Measurements from ENCODE around the gene SCG2. TPM values are rescaled to one million over a fixed set of nuclear protein-coding genes. Genes with fewer than 3 reads are reported as not detected.
"Not testable (repeated sequence)": the region's sequence is repeated elsewhere in the genome, so short reads cannot be mapped to it uniquely, and the experiment has no call there.

Gene SCG2
- total RNA-seq, 1 experiment from 2014 or later = 8.2 TPM

DNA sequence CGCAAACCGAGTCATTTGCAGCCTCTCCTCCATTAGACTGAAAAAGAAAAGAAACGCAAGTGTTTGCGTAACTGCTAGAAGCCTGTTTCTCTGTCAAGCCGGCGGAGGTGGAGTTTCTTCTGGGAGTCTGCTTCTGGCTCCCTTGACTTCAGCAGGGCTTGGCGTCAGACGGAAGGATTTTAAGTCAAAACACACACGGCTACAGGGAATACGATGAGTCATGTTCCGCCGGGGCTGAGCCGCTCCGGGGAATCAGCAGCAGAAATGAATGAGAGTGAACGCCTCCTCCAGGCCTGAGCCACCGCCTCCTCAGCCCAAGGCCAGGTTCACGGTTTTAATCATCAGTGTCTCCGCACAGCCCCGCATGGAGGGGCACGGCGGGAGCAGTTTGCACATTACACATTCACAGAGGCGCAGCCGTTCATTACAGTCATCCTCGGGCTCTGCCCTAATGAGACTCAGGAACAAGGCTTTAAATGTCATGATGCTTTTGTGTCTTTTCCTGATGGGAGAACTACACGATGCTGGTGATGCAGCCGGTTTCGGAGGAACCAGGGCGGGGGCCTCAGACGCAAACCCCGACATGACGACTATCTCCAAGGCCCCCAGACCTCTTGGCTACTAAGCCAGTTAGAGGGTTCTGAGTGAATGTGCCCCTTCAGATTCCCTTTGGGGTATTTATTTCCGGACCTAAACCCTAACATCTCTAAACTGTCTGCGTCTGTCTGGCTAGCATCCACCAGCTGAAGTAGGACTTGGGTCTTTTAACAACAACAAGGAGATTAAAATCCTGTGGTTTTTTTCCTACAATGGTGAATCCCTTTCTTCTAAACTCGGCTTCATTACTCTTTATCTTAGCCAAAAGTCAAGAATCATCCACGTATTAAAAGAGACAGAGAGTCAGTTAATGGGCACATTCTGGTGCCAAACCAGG, 11.1 kb upstream of the SCG2 start:
- peak; percentile 98 for DNase-seq (ENCODE audit: low read depth)

DNA sequence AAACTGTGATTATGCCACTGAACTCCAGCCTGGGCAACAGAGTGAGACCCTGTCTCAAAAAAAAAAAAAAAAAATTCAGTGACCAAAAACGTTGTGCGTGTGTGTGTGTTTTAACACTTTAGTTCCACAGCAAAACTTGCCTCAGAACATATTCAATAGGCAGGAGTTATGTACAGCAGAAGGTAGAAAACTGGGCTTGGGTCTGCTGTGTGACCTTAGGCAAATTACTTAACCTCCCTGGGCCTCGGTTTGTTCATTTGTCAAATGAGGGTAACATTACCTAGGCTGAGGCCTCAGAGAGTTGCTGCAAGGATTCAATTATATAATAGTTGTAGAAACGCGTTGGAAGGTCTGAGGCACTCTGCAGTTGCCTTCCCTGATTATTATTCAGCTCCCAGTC, 10.3 kb upstream of the SCG2 start:
- DNase-seq (ENCODE audit: low read depth) = no peak

DNA sequence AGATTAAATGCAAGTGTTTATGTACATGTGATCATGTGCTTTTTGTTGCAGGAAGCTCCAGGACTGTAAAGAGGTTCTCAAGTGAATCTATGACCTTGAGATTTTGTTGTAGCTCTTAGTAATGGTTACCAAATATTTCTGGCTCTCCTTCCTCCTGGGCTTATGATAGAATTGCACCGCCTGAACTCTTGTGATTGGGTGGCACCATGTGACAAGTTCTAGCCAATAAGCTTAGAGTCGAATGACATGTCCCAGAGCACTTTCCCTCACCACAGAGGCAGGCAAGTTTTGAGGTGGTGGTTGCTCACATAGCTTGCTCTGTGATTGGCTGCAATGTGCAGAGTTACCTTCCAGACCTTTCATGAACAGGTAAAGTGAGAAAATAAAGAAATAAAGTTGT, 8.9 kb upstream of the SCG2 start:
- DNase-seq (ENCODE audit: low read depth) = no peak

DNA sequence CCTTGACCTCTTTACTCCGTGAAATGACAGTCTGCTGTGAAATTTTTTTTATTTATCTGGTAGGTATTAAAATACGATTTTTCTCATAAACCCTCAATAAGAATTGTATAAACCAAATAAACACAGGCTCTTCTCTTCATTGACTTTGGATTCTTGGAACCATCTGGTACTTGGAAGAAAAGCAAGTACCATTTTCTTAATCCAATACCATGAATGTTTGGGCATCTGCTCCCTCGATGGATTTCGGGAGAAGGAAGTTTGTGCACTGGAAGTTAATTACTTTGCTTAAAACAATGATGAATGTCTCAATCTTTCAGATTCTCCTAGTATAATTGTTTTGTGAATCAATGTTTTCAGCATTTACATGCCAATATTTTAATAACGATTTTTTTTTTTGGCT, 5.3 kb upstream of the SCG2 start:
- no peak for DNase-seq (ENCODE audit: low read depth)

DNA sequence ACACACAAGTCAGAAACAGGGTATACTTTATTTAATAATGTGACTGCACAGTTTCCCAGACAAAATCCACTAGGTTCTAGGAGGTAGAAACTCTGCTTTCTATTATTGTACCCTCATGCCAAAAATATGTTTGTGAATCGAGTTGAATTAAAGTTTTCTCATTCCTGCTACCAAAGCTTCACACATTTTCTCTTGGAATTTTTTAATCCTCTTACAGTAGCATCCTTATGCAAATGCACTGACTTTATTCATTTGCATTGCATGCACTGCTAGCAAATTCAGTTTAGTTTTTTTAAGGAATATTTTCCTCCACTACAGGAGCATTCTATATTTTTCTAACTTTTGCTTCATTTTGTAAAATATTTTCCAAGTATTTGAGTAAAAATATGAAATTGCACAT, 4.8 kb upstream of the SCG2 start:
- DNase-seq (ENCODE audit: low read depth) = no peak

DNA sequence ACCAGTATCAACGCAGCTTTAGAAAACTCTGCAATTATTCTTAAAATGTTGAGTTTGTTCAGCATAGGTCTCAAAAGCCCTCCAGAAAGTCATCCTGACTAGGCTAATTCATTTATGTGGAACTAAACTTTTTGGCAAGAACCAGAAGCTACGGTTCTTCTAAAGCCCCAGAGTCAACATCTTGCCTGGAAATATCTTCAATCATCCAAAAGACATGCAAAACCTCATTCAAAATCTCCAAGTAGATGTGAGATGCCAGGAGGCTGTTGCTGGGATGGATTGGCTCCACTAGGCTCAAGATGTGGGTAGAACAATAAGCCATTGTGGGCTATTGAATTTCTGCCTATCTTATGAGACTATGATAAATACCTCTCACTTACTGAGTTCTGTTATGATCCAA, 2.1 kb upstream of the SCG2 start:
- no peak for DNase-seq (ENCODE audit: low read depth)

DNA sequence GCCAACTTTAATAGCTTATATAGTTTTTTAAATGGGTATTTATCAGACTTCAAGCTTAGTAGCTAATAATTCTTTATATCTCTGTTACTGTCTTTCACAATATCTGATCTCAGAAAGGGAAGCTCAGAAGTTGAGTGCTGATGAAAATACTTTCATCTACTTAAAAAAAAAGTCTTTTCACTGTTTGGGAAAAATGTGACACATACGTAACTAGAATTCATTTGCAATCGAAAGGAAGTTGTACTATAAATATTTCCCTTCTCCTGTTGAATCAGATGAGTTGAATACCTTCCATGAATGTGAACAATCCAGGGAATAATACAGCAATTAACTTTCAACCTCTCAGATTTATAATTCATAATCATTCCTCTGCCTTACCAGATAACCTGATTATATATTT, 811 bp upstream of the SCG2 start:
- no peak for DNase-seq (ENCODE audit: low read depth)

DNA sequence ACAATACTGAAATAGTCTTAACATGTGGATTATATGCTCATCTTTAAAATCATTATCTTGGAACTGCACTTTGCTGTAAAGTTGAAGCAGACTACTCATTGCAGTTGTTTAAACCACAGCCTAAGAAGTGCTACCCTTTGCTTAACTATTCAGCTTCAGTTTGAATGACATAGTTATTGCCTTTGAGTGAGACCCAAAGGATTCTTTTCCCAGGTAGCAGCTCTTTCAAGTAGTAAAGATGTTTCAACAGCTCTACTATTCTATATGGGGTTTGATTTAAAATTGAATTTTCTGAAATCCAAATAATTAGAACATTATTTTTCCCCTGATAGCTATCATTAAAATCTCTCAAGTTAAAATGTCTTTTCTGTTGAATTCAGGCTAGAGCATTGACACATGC, 1.1 kb downstream of the SCG2 start:
- DNase-seq (ENCODE audit: low read depth) = no peak

DNA sequence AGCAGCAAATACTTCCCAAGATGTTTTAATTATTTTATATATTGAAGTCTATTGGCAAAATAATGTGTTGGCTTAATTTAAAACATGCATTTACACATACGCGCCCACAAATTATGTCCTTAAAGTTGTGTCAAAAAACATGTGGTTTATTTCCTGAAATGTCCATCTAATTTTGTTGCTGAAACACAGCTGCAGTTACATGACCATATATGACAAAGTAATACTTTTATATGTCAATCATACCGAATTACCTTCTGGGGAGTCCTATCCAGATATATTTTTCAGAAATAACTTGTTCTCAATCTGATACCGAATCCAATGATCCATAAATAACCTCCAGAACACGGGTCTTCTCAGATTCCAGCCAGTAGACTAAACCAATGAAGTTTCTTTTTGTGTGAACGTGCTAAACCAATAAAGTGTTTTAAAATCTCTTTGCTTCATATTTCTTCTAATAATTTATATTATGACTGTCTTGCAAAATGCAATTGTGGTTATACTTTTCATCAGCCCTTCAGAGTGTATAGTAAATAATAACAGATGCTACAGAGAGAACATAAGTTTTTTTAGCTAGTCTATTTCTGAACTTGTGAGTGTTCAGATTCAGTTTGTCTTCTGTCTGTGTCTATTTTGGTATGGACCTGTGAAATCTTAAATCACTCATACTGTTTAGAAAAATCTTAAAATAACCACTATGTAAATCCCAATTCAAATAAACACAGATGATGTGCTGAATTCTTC, 2.4 kb downstream of the SCG2 start:
- no peak for DNase-seq (ENCODE audit: low read depth)

DNA sequence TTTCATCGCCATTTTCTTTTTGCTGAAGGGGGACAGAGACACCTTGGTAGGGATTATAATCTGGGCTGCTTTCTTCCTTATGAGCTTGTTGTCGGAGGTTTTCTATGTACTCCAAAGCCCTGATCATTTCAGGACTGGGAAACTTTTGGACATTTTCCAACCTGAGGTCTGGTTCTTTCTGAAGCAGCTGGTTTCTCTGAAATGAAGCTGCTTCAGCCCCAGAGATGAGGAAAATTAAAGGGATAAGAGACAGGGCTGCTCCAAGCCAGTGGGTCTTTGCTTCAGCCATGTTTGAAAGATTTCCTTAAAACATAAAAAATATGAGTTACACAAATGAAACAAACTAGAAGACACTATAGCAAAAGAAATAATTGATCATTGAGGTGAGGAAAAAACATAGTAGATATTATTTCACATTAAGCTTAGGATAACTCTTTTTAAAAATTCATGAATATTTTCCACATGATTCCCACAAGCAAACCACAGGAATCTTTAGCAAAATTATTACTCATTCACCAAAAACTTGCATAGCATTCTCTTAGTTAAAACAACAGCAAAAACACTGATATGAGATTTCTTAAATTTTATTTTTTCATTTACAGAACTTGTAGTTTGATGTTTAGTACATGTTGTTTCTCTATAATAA, 3.0 kb downstream of the SCG2 start:
- peak; percentile 61 for DNase-seq (ENCODE audit: low read depth)

DNA sequence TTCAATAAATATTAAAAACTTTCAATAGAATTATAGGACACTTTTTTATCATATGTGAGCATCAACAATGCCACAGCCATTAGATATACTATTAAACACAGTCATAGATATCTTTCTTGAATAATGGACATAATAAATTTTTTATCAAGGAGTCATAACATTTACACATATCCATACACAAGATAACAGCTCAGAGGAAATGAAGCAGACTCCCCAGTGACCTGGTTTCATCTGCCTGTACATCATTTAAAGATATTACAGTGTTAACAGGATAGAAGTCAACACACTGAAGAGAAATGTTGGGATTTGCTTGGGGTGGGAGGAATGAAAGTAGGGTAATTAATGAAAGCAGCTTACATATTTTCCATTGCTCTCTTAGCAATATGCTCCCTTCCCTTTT, 5.1 kb downstream of the SCG2 start:
- DNase-seq (ENCODE audit: low read depth) = no peak

DNA sequence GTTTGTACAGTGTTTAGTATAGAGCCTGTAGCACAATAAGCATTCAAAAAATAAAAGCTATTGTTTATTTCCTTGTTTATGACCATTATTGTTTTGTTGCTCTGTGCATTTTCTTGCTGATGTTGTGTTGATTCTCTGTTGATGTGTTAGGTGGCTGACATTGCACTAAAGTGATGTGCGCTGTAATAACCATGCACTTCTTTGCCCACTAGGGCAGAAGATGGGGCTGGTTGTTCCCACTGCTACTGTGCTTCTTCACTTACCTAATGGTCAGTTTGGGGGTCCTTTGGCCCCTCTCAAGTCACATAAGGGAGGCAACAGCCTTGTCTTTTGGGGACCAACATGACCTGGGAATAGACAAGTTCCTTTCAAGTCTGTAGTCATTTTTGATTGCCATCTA, 6.0 kb downstream of the SCG2 start:
- no peak for DNase-seq (ENCODE audit: low read depth)

DNA sequence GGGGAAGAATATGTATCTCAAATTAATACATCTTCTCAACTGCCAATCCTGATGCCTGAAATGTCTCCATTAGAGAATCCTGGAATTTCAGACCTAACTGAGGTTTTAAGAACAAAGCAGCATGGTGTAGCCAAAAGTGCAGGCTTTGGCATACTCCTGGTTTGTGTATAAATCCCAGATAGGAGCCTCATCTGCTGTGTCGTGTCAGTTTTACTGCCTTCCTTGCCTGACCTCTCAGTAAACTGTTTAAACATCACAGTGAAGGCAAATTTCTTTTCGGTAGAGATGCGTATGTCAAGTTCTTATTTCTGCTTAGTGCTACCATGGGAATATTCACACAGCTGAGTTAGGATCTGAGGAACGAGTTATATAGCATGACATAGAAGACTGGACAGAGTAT, 7.3 kb downstream of the SCG2 start:
- no peak for DNase-seq (ENCODE audit: low read depth)

DNA sequence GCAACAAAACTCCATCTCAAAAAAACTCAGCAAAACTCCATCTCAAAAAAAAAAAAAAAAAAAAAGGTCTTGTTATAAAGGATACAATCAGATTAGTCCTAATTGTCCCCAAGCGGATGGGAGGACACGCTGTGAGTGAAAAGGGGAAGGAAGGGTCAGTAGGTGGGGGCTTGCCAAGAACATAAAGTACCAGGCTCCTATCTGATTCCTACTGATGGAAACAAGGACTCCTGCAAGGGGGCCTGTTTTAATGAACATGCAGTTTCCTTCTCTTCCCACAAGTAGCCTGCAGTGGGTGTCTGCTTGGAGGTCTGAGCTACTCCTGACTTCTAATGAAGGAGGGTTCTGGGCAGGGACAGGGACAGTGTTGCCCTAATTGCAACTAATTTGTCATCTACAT, 7.9 kb downstream of the SCG2 start:
- DNase-seq (ENCODE audit: low read depth) = no peak

DNA sequence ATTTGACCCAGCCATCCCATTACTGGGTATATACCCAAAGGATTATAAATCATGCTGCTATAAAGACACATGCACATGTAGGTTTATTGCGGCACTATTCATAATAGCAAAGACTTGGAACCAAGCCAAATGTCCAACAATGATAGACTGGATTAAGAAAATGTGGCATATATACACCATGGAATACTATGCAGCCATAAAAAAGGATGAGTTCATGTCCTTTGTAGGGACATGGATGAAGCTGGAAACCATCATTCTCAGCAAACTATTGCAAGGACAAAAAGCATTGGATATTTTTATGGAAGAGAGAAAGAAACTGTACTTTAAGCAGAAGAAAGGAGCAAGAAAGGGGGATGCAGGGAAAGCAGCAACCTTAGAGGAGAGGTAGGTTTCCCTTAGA, 9.5 kb downstream of the SCG2 start:
- not testable (repeated sequence) for DNase-seq (ENCODE audit: low read depth)

DNA sequence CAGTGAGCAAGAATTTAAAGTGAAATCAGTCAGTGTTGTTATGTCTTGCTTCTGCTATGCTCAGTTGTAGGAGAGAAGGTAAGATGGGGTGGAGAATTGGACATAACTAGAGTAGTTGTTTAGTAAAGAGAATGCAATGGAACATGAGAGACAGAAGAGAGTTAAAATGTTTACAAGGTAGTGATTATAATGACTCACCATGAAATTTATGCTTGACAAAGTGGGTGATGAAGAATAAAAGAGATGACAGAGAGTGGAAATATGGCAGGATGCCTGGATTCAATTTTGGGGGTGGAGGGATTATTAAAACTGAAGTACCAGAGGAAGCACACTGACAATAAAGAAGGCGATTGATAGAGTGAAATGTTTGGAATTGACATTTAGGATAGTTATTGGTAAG, 10.6 kb downstream of the SCG2 start:
- no peak for DNase-seq (ENCODE audit: low read depth)

DNA sequence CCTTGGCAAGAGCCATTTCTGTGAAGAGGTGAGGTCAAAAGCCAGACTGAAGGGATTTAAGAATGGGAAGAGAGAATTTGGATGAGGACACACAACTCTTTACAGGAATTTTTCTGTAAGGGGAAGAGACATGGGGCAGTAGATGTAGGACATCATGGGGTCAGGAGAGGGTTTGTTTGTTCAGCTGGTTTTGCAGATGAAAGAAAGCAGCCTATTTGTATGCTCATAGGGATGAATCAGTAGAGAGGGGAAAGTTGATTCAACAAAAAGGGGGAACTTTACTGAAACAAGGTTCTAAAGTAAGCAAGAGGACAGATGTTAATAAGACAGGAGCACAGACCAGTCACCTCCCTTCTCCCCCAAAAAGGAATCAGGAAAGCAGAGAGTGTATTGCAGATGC, 11.2 kb downstream of the SCG2 start:
- no peak for DNase-seq (ENCODE audit: low read depth)

DNA sequence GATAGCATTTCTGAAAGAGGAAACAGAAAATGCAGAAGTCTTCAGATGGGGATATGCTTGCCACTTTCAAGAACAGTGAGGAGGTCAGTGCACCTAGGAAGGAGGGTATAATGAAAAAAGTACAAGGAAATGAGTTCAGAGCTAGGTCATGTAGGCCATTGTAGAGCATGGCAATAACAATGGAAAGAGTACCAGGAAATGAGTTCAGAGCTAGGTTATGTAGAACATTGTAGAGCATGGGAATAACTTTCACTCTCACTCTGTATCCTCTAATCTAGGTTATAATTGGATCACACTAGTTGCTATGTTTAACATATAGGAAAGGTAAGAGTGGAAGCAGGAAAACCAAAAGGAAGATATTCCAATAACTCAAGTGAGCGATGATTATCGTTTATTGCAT, 12.3 kb downstream of the SCG2 start:
- no peak for DNase-seq (ENCODE audit: low read depth)

DNA sequence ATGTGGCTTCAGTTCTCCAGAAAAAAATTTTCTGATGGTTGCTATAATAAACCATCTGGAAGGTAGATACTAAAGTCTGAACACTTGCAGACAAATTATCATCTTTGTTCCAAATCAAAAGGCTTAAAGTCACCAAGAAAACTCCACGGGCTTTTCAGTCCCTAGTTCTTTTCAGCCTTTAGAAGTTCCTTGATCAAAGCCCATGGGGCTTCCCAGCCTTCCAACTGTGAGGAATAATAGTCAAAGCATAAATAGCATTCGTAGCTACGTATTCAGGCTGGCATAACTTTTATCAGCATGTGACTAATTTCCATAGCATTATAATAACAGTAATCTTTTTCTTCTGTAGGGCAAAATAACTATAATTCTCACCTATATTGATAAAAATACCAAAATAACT, 13.9 kb downstream of the SCG2 start:
- DNase-seq (ENCODE audit: low read depth) = no peak

DNA sequence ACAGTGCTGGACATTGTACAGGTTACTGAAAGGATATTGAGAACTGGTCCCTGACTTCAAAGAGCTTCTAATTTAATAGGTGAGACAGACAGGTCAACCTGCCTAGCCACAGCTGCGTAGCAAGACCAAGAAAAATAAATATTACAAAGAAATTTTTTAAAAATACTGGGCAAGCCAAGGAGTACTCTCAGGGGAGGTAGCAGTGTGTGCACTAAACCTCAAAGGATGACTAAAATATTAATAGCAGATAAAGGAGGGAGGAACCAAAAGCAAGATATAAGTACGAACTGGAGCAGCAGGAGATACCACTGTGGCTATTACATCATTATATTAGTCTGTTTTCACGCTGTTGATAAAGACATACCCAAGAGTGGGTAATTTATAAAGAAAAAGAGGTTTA, 14.9 kb downstream of the SCG2 start:
- DNase-seq (ENCODE audit: low read depth) = no peak

DNA sequence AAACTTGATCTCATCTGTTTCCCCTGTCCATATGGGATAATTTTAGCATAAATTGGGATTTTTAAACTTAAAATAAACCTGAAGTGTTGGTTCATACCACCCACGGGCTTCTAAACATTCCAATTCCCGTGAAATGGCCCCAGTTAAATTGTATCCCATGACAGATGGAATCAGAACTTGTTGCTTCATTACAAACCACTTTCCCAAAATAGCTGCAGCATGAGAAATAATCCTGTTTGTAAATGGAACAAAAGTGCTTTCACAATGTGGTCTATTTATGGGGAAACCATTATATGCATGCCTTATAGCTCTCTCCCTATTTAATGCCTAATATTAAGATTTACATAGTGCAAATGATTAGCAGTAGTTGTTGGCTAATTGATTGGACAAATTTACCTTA, 15.9 kb downstream of the SCG2 start:
- no peak for DNase-seq (ENCODE audit: low read depth)

DNA sequence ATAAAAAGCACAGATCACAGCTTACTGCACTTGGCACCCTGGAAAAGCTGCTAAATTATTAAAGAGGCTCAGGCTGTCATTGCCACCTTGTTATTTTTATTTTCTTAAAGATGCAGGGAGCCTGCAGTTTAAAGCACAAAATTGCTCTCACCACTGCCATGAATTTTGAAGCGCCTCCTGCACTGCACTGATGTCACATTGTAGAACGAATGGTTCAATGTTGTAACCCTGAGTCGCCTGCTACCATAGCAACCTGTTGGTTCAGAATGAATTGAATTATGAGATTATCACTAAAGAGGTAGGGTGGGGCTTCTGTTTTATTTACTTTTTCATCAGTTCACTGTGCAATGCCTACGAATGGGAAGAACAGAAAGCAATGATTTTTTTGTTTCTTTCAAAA, 16.5 kb downstream of the SCG2 start:
- peak; percentile 22 for DNase-seq (ENCODE audit: low read depth)

Measured in HT1080 (cell line).